GM23338 (cell line): ENCODE results near the gene MYO18B. TPM values are rescaled to one million over a fixed set of nuclear protein-coding genes. Genes with fewer than 3 reads are reported as not detected.

Experiments used
- ATAC-seq: fragments of 200-7000 bp; cut with Tn5 transposase; 3 replicates; pipeline ENCODE4 v1.9.1; 2020
- DNase-seq: peaks from one replicate; pipeline ENCODE4 v3.0.0-alpha.2; 2015; ENCODE audit warnings: low spot score
- H2AFZ ChIP-seq: fragments of 200-600 bp; sonication (generic); 2 replicates; pipeline ENCODE4 v1.8.0; 2016; ENCODE audit warnings: antibody characterized with exemption, mild to moderate bottlenecking, moderate library complexity
- H3F3A ChIP-seq: fragments of 200-600 bp; sonication (generic); replicated peaks from 2 replicates; pipeline ENCODE4 v1.8.0; 2017; ENCODE audit warnings: antibody characterized with exemption, mixed run types, low read depth
- H3K27ac ChIP-seq: fragments of 200-600 bp; sonication (generic); 2 replicates; pipeline ENCODE4 v1.6.1; 2016; ENCODE audit warnings: low read depth
- H3K27me3 ChIP-seq: fragments of 200-600 bp; sonication (generic); 2 replicates; pipeline ENCODE4 v1.8.0; 2016; ENCODE audit warnings: mild to moderate bottlenecking, mixed run types, moderate library complexity; ENCODE audit not compliant: insufficient read depth
- H3K36me3 ChIP-seq: fragments of 200-600 bp; sonication (generic); 2 replicates; pipeline ENCODE4 v1.8.0; 2016; ENCODE audit warnings: mild to moderate bottlenecking; ENCODE audit not compliant: insufficient read depth
- H3K4me1 ChIP-seq: fragments of 200-600 bp; sonication (generic); 2 replicates; pipeline ENCODE4 v1.8.0; 2016; ENCODE audit warnings: mild to moderate bottlenecking, moderate library complexity; ENCODE audit not compliant: insufficient read depth
- H3K4me2 ChIP-seq: fragments of 200-600 bp; sonication (generic); 2 replicates; pipeline ENCODE4 v1.7.1; 2017; ENCODE audit warnings: mixed run types
- H3K4me3 ChIP-seq: fragments of 200-600 bp; sonication (generic); 2 replicates; pipeline ENCODE4 v1.6.1; 2016; ENCODE audit warnings: mixed run types
- H3K79me2 ChIP-seq: fragments of 200-600 bp; sonication (generic); replicated peaks from 2 replicates; pipeline ENCODE4 v1.8.0; 2017; ENCODE audit warnings: mild to moderate bottlenecking; ENCODE audit not compliant: insufficient read depth
- H3K9me2 ChIP-seq: fragments of 200-600 bp; sonication (generic); 2 replicates; pipeline ENCODE4 v1.8.0; 2017; ENCODE audit not compliant: insufficient read depth
- H4K20me1 ChIP-seq: fragments of 200-600 bp; sonication (generic); replicated peaks from 2 replicates; pipeline ENCODE4 v1.8.0; 2017; ENCODE audit warnings: mild to moderate bottlenecking; ENCODE audit not compliant: insufficient read depth
- H3K27ac Mint-ChIP-seq: 2 replicates; pipeline ENCODE4 v1.8.0; 2020; ENCODE audit warnings: inconsistent platforms, mild to moderate bottlenecking, moderate library complexity, mixed read lengths
- H3K27me3 Mint-ChIP-seq: 3 replicates; pipeline ENCODE4 v1.8.0; 2022; ENCODE audit warnings: low read depth, mild to moderate bottlenecking, moderate library complexity, mixed read lengths, inconsistent platforms; ENCODE audit not compliant: insufficient read depth, poor library complexity
- H3K36me3 Mint-ChIP-seq: 3 replicates; pipeline ENCODE4 v1.8.0; 2021; ENCODE audit warnings: low read depth, mild to moderate bottlenecking, inconsistent platforms, moderate library complexity, mixed read lengths
- H3K4me1 Mint-ChIP-seq: 3 replicates; pipeline ENCODE4 v1.8.0; 2020; ENCODE audit warnings: mild to moderate bottlenecking, inconsistent platforms, mixed read lengths
- H3K4me3 Mint-ChIP-seq: 3 replicates; pipeline ENCODE4 v1.8.0; 2021; ENCODE audit warnings: moderate library complexity, mild to moderate bottlenecking, inconsistent platforms, mixed read lengths
- H3K9me3 Mint-ChIP-seq: 3 replicates; pipeline ENCODE4 v1.8.0; 2020; ENCODE audit warnings: moderate library complexity, mild to moderate bottlenecking, inconsistent platforms, mixed read lengths
- CREB1 ChIP-seq: fragments of 250-450 bp; sonication (Bioruptor Pico); IDR thresholded peaks from 2 replicates; pipeline ENCODE4 v1.5.0; 2020; ENCODE audit warnings: low read depth, mild to moderate bottlenecking, moderate library complexity
- CTCF ChIP-seq, 2 experiments: fragments of 200-600 bp in 1 of 2; sonication (generic) in 1 of 2; conservative IDR thresholded peaks; 2 replicates each; pipeline versions ENCODE4 v1.5.1 to v1.6.1; 2016 to 2017; ENCODE audit warnings: antibody characterized with exemption in 2 of 2, low read depth in 2 of 2, mild to moderate bottlenecking in 2 of 2, moderate library complexity in 1 of 2
- ETS1 ChIP-seq: IDR thresholded peaks from 2 replicates; pipeline ENCODE4 v1.6.1; 2016; ENCODE audit warnings: antibody characterized with exemption
- EZH2 ChIP-seq: fragments of 200-600 bp; sonication (generic); IDR thresholded peaks from one replicate; pipeline ENCODE4 v1.8.0; 2017; ENCODE audit warnings: antibody characterized with exemption, mild to moderate bottlenecking, low read depth; ENCODE audit not compliant: unreplicated experiment
- EZH2phosphoT487 ChIP-seq: fragments of 200-600 bp; sonication (generic); IDR thresholded peaks from one replicate; pipeline ENCODE4 v1.8.1; 2018; ENCODE audit warnings: antibody characterized with exemption; ENCODE audit not compliant: unreplicated experiment
- JUNB ChIP-seq: IDR thresholded peaks from one replicate; pipeline ENCODE4 v1.6.1; 2016; ENCODE audit warnings: antibody characterized with exemption; ENCODE audit not compliant: unreplicated experiment
- NANOG ChIP-seq: IDR thresholded peaks from 2 replicates; pipeline ENCODE4 v1.6.1; 2016; ENCODE audit warnings: antibody characterized with exemption, borderline replicate concordance
- POLR2AphosphoS5 ChIP-seq: IDR thresholded peaks from 2 replicates; pipeline ENCODE4 v1.6.1; 2016; ENCODE audit warnings: antibody characterized with exemption, low read depth
- REST ChIP-seq: IDR thresholded peaks from one replicate; pipeline ENCODE4 v1.6.1; 2018; ENCODE audit warnings: antibody characterized with exemption; ENCODE audit not compliant: unreplicated experiment
- STAT1 ChIP-seq: IDR thresholded peaks from one replicate; pipeline ENCODE4 v1.6.1; 2016; ENCODE audit warnings: antibody characterized with exemption; ENCODE audit not compliant: unreplicated experiment
- ZNF114 ChIP-seq: fragments of 250-450 bp; sonication (Bioruptor Pico); IDR thresholded peaks from 2 replicates; pipeline ENCODE4 v1.5.0; 2020; ENCODE audit warnings: mild to moderate bottlenecking, moderate library complexity
- ZNF331 ChIP-seq: fragments of 250-450 bp; sonication (Bioruptor Pico); IDR thresholded peaks from 2 replicates; pipeline ENCODE4 v1.5.0; 2020; ENCODE audit warnings: low read depth, mild to moderate bottlenecking, moderate library complexity
- ZNF462 ChIP-seq: fragments of 250-450 bp; sonication (Bioruptor Pico); IDR thresholded peaks from 2 replicates; pipeline ENCODE4 v1.5.0; 2020; ENCODE audit warnings: mild to moderate bottlenecking, moderate library complexity
- polyA plus RNA-seq: library from polyadenylated mRNA; unstranded; fragments of >200 nt; fragmentation: Nextera tagmentation; extraction: Ambion mirVana; gene quantifications from 2 replicates; pipeline ENCODE4 v1.2.1, GENCODE V29; 2016
- total RNA-seq: library from RNA; depleted of rRNA; stranded (reverse); fragments of >200 nt; shearing (Covaris generic); gene quantifications from 2 replicates; pipeline ENCODE4 v1.2.3, GENCODE V29; 2014

The MYO18B gene
- total and polyA plus RNA-seq, 2 experiments from 2014 or later, result 0.36 to 0.45 TPM

- no peaks in the 10 kb centered on the region for H3K9me2 ChIP-seq
- no peaks in the 10 kb centered on the region for H4K20me1 ChIP-seq
- H3K4me2 ChIP-seq, result no peak overlapping the region
- no peaks in the 10 kb centered on the region for H3K36me3 ChIP-seq
- ATAC-seq, result no peak
- Mint-ChIP-seq H3K4me1 (no peaks in the 10 kb centered on the region), H3K36me3 (no peaks in the 10 kb centered on the region; the same call in 2 of the 3 replicates), H3K9me3 (peaks cover 9% of the 10 kb centered on the region; the same call in 2 of the 3 replicates), H3K27me3 (no peaks in the 10 kb centered on the region), H3K4me3 (no peak overlapping the region), H3K27ac (no peak overlapping the region)
- no peak overlapping the region for H3K27ac ChIP-seq
- H3K4me1 ChIP-seq, result no peaks in the 10 kb centered on the region
- H3K27me3 ChIP-seq, result no peaks in the 10 kb centered on the region
- H3K4me3 ChIP-seq, result no peak overlapping the region
- DNase-seq, result no peak
- H3F3A ChIP-seq, result no peaks in the 10 kb centered on the region
- H2AFZ ChIP-seq, result no peak overlapping the region
- TF ChIP-seq REST, result no peak
- TF ChIP-seq CREB1 (CRISPR knock-in tag), result no peak
- no peak for TF ChIP-seq CTCF (conservative IDR thresholded peaks at IDR 0.05; ENCODE audit: low read depth in 2 of 2)
- no peak for TF ChIP-seq ETS1
- TF ChIP-seq EZH2phosphoT487, result no peak
- no peak for TF ChIP-seq ZNF462 (CRISPR knock-in tag)
- TF ChIP-seq ZNF331 (CRISPR knock-in tag), result no peak
- TF ChIP-seq EZH2, result no peak
- no peak for TF ChIP-seq JUNB
- no peak for TF ChIP-seq POLR2AphosphoS5
- no peak for TF ChIP-seq ZNF114 (CRISPR knock-in tag)
- no peak for TF ChIP-seq STAT1
- TF ChIP-seq NANOG, result no peak
- H3K79me2 ChIP-seq, result no peaks in the 10 kb centered on the region
These were observed 20.2 kb downstream of the MYO18B start for GRCh38 chr22:25762147-25762546.
